Myocyte (in vitro differentiated cells): ENCODE measurements around the gene ARMS2. TPM values are rescaled to one million over a fixed set of nuclear protein-coding genes. Genes with fewer than 3 reads are reported as not detected.
A peak's percentile ranks its signal among the peaks of the same experiment; 100 is the strongest.

ENCODE experiments used
- DNase-seq: peaks from one replicate; pipeline ENCODE4 v3.0.0-alpha.2; 2012; ENCODE audit warnings: low read depth
- total RNA-seq: library from RNA; depleted of rRNA; stranded (reverse); fragments of >200 nt; gene quantifications from 2 replicates; pipeline ENCODE4 v1.2.3, GENCODE V29; 2014

ARMS2 gene
- total RNA-seq, 1 donor from 2014 or later: not detected

GRCh38 chr10:122450353-122450990 is 4.0 kb upstream of the ARMS2 start:
- DNase-seq: peak; percentile 86

GRCh38 chr10:122454071-122454470 is 382 bp upstream of the ARMS2 start:
- no peak for DNase-seq

GRCh38 chr10:122455376-122456079 is 1.1 kb downstream of the ARMS2 start:
- no peak for DNase-seq

- no peak for DNase-seq
Observed at GRCh38 chr10:122457934-122458333, 3.5 kb downstream of the ARMS2 start.

- DNase-seq: no peak
Observed at GRCh38 chr10:122458693-122459092, 4.2 kb downstream of the ARMS2 start.

GRCh38 chr10:122459561-122460273 is 5.3 kb downstream of the ARMS2 start:
- DNase-seq: peak; percentile 72

GRCh38 chr10:122460891-122461293 is 6.4 kb downstream of the ARMS2 start:
- DNase-seq: no peak

GRCh38 chr10:122461367-122461728 is 6.9 kb downstream of the ARMS2 start, which contains the start of gene HTRA1:
TSS of gene HTRA1 (plus strand) at chr10:122461553. CDS start at chr10:122461653, 100 bp downstream.
- DNase-seq: peak; percentile 92

GRCh38 chr10:122461729-122462532 is 7.5 kb downstream of the ARMS2 start:
- DNase-seq: no peak

- peak; percentile 54 for DNase-seq
Observed at GRCh38 chr10:122462533-122463465, 8.3 kb downstream of the ARMS2 start.

GRCh38 chr10:122463466-122464249 is 9.2 kb downstream of the ARMS2 start:
- peak; percentile 48 for DNase-seq

GRCh38 chr10:122464250-122464510 is 9.7 kb downstream of the ARMS2 start:
- DNase-seq: no peak

GRCh38 chr10:122464586-122464985 is 10.1 kb downstream of the ARMS2 start:
- DNase-seq: peak; percentile 47

GRCh38 chr10:122465401-122466040 is 11.1 kb downstream of the ARMS2 start:
- DNase-seq: no peak

GRCh38 chr10:122466951-122467381 is 12.5 kb downstream of the ARMS2 start:
- DNase-seq: no peak

- DNase-seq: no peak
Observed at GRCh38 chr10:122467701-122468100, 13.2 kb downstream of the ARMS2 start.

- DNase-seq: peak; percentile 94
Observed at GRCh38 chr10:122468307-122468925, 14.0 kb downstream of the ARMS2 start.

GRCh38 chr10:122468926-122469781 is 14.7 kb downstream of the ARMS2 start:
- peak; percentile 97 for DNase-seq
